SK-N-SH (cell line): ENCODE results near the gene TAOK3. TPM values are rescaled to one million over a fixed set of nuclear protein-coding genes. Genes with fewer than 3 reads are reported as not detected.

Experiments
- CTCF ChIA-PET: fragments of 300-600, 350-600 bp; formaldehyde crosslinking; extraction: SDS; loops from one replicate; lab custom pipeline; 2021; lab: Yijun Ruan, JAX
- POLR2A ChIA-PET: fragments of 350-600 bp; sonication (Branson Sonifier 250); formaldehyde crosslinking; extraction: SDS; loops from one replicate; lab custom pipeline; 2020; ENCODE audit warnings: antibody characterized with exemption, inconsistent platforms; lab: Yijun Ruan, JAX
- DNase-seq: peaks from one replicate; pipeline ENCODE4 v3.0.0; 2012
- H2AFZ ChIP-seq: fragments of 200-600 bp; sonication (generic); 2 replicates; pipeline ENCODE4 v1.8.1; 2016; ENCODE audit warnings: antibody characterized with exemption, mild to moderate bottlenecking, low read depth
- H3F3A ChIP-seq: fragments of 200-600 bp; sonication (generic); replicated peaks from 2 replicates; pipeline ENCODE3; 2016; ENCODE audit warnings: antibody characterized with exemption, mild to moderate bottlenecking; ENCODE audit not compliant: insufficient read depth
- H3K27ac ChIP-seq, 2 experiments: fragments of 200-500 bp in 1 of 2; fragments of 200-600 bp in 1 of 2; sonication (Bioruptor generic) in 1 of 2; sonication (generic), shearing (Covaris generic) in 1 of 2; 2 replicates each; pipeline versions ENCODE4 v1.5.1 to v1.6.1; 2014 to 2016; ENCODE audit warnings: low read depth in 2 of 2, inconsistent platforms in 1 of 2, low read length in 1 of 2, mild to moderate bottlenecking in 1 of 2, mixed read lengths in 1 of 2
- H3K27me3 ChIP-seq: fragments of 200-600 bp; sonication (generic), shearing (Covaris generic); 2 replicates; pipeline ENCODE4 v1.6.1; 2016; ENCODE audit warnings: mixed run types; ENCODE audit not compliant: insufficient read depth
- H3K36me3 ChIP-seq, 2 experiments: fragments of 200-500 bp in 1 of 2; fragments of 200-600 bp in 1 of 2; sonication (Bioruptor generic) in 1 of 2; sonication (generic) in 1 of 2; replicated peaks in 1 of 2; 2 replicates each; pipeline versions ENCODE3 to v1.5.1; 2014 to 2016; ENCODE audit warnings: low read length in 1 of 2, mild to moderate bottlenecking in 1 of 2; ENCODE audit not compliant: insufficient read depth in 2 of 2, control insufficient read depth in 1 of 2
- H3K4me1 ChIP-seq, 2 experiments: fragments of 200-500 bp in 1 of 2; fragments of 200-600 bp in 1 of 2; sonication (Bioruptor generic) in 1 of 2; sonication (generic), shearing (Covaris generic) in 1 of 2; 2 replicates each; pipeline versions ENCODE4 v1.5.1 to v1.6.1; 2014 to 2016; ENCODE audit warnings: low read depth in 1 of 2, low read length in 1 of 2, mixed run types in 1 of 2; ENCODE audit not compliant: insufficient read depth in 2 of 2, control insufficient read depth in 1 of 2
- H3K4me2 ChIP-seq: fragments of 200-600 bp; sonication (generic), shearing (Covaris generic); 2 replicates; pipeline ENCODE4 v1.6.1; 2017; ENCODE audit warnings: mixed run types
- H3K4me3 ChIP-seq, 2 experiments: fragments of 200-500 bp in 1 of 2; fragments of 200-600 bp in 1 of 2; sonication (Bioruptor generic) in 1 of 2; sonication (generic), shearing (Covaris generic) in 1 of 2; 2 replicates each; pipeline versions ENCODE4 v1.5.1 to v1.8.1; 2014 to 2016; ENCODE audit warnings: low read depth in 2 of 2, inconsistent platforms in 1 of 2, low read length in 1 of 2, mild to moderate bottlenecking in 1 of 2, mixed read lengths in 1 of 2, moderate library complexity in 1 of 2
- H3K79me2 ChIP-seq: fragments of 200-600 bp; sonication (generic); 2 replicates; pipeline ENCODE4 v1.8.1; 2017; ENCODE audit warnings: mild to moderate bottlenecking; ENCODE audit not compliant: insufficient read depth
- H3K9ac ChIP-seq: fragments of 200-600 bp; sonication (generic); 2 replicates; pipeline ENCODE4 v1.6.1; 2017; ENCODE audit warnings: mixed run types
- H3K9me2 ChIP-seq: fragments of 200-600 bp; sonication (generic); 2 replicates; pipeline ENCODE4 v1.6.1; 2017; ENCODE audit warnings: mixed run types
- H3K9me3 ChIP-seq: fragments of 200-600 bp; sonication (generic); 2 replicates; pipeline ENCODE4 v1.6.1; 2017; ENCODE audit warnings: mixed run types, mild to moderate bottlenecking, moderate library complexity
- H4K20me1 ChIP-seq: fragments of 200-600 bp; sonication (generic); 2 replicates; pipeline ENCODE4 v1.6.1; 2017; ENCODE audit warnings: mild to moderate bottlenecking, mixed run types; ENCODE audit not compliant: insufficient read depth
- ELF1 ChIP-seq: IDR thresholded peaks from 2 replicates; pipeline ENCODE4 v1.4.0; 2012
- EP300 ChIP-seq, 2 experiments: IDR thresholded peaks; 2 replicates each; pipeline versions ENCODE4 v1.4.0 to v1.6.1; 2012; ENCODE audit warnings: borderline replicate concordance in 1 of 2, low read depth in 1 of 2, low read length in 1 of 2
- EZH2phosphoT487 ChIP-seq: fragments of 200-600 bp; sonication (generic); IDR thresholded peaks from 2 replicates; pipeline ENCODE4 v1.6.1; 2017; ENCODE audit warnings: low read depth, mixed run types, mild to moderate bottlenecking, antibody characterized with exemption, moderate library complexity, borderline replicate concordance
- FOSL2 ChIP-seq: IDR thresholded peaks from 2 replicates; pipeline ENCODE4 v1.4.0; 2012; ENCODE audit warnings: low read depth, mild to moderate bottlenecking, moderate library complexity, borderline replicate concordance
- FOXJ3 ChIP-seq: sonication (generic); formaldehyde crosslinking; IDR thresholded peaks from 2 replicates; pipeline ENCODE4 v1.5.1; 2020; ENCODE audit warnings: mild to moderate bottlenecking, missing genetic modification reagents
- FOXM1 ChIP-seq: IDR thresholded peaks from 2 replicates; pipeline ENCODE4 v1.4.0; 2012; ENCODE audit warnings: low read depth, mild to moderate bottlenecking
- GABPA ChIP-seq: IDR thresholded peaks from 2 replicates; pipeline ENCODE4 v1.4.0; 2012; ENCODE audit warnings: low read depth, mild to moderate bottlenecking
- JUND ChIP-seq: IDR thresholded peaks from 2 replicates; pipeline ENCODE4 v1.4.0; 2012
- MEF2A ChIP-seq: IDR thresholded peaks from 2 replicates; pipeline ENCODE4 v1.4.0; 2012; ENCODE audit warnings: low read depth, borderline replicate concordance
- MXI1 ChIP-seq: IDR thresholded peaks from 2 replicates; pipeline ENCODE4 v1.6.1; 2012; ENCODE audit warnings: mild to moderate bottlenecking, low read depth, low read length, improper control_type of control experiment
- NFIC ChIP-seq: IDR thresholded peaks from 2 replicates; pipeline ENCODE4 v1.4.0; 2012; ENCODE audit warnings: borderline replicate concordance
- POLR2AphosphoS5 ChIP-seq: IDR thresholded peaks from 2 replicates; pipeline ENCODE4 v1.6.1; 2012; ENCODE audit warnings: low read depth, low read length
- REST ChIP-seq: IDR thresholded peaks from 2 replicates; pipeline ENCODE4 v1.6.1; 2012; ENCODE audit warnings: mild to moderate bottlenecking, low read depth, low read length, moderate library complexity
- RFX5 ChIP-seq: IDR thresholded peaks from 2 replicates; pipeline ENCODE4 v1.6.1; 2012; ENCODE audit warnings: mild to moderate bottlenecking, improper control_type of control experiment, low read length
- RXRA ChIP-seq: IDR thresholded peaks from 2 replicates; pipeline ENCODE4 v1.4.0; 2012; ENCODE audit warnings: low read depth, mild to moderate bottlenecking, borderline replicate concordance
- SMC3 ChIP-seq: IDR thresholded peaks from 2 replicates; pipeline ENCODE4 v1.6.1; 2012; ENCODE audit warnings: low read depth, low read length, improper control_type of control experiment
- TAF1 ChIP-seq: IDR thresholded peaks from 2 replicates; pipeline ENCODE4 v1.6.1; 2012; ENCODE audit warnings: low read depth, mild to moderate bottlenecking, low read length, moderate library complexity, borderline replicate concordance
- TCF12 ChIP-seq: IDR thresholded peaks from 2 replicates; pipeline ENCODE4 v1.4.0; 2012
- USF1 ChIP-seq: IDR thresholded peaks from 2 replicates; pipeline ENCODE4 v1.4.0; 2012; ENCODE audit warnings: low read depth, borderline replicate concordance
- ZBTB33 ChIP-seq: IDR thresholded peaks from 2 replicates; pipeline ENCODE4 v1.4.0; 2012; ENCODE audit warnings: low read depth, borderline replicate concordance
- WGBS: methylation state at CpG from one replicate; pipeline ENCODE4 v1.1.6; 2017; ENCODE audit warnings: low lambda C conversion rate; 5-methylcytosine and 5-hydroxymethylcytosine counted together
- polyA plus RNA-seq, 3 experiments: library from polyadenylated mRNA; depleted of rRNA; stranded (reverse); fragments of >200 nt; gene quantifications; 2 replicates each; pipeline ENCODE4 v1.2.3, GENCODE V29; 2012

The TAOK3 gene
- polyA plus RNA-seq, 1 of the 3 experiments (the other 2 are of a cell fraction), result 18.1 TPM

- TF ChIP-seq REST (no peak), NFIC (peak; percentile 85), USF1 (no peak), EZH2phosphoT487 (no peak), MXI1 (peak; percentile 58; the same call in 1 of the 2 replicates), TCF12 (peak; percentile 33; the same call in 1 of the 2 replicates), POLR2AphosphoS5 (no peak), TAF1 (no peak), RFX5 (no peak), GABPA (no peak), SMC3 (no peak), FOXM1 (no peak)
- TF ChIP-seq, all 33 proteins: peak for 9
Observed at GRCh38 chr12:118357257-118358007, 15.3 kb downstream of the TAOK3 start (continued).

GRCh38 chr12:118356809-118357256 lies 15.9 kb downstream of the TAOK3 start:
- ChIA-PET POLR2A (no interaction called here), CTCF (interaction anchor here (0.8 to 3.3 kb wide), 3 partner anchors 10 to 936 kb away, joined by 3 to 36 read pairs (median 5); partner anchors contain the start of gene SUDS3)
- TF ChIP-seq FOXM1 (no peak), MEF2A (peak; percentile 91), TCF12 (peak; percentile 55), NFIC (no peak), RXRA (peak; percentile 27; the same call in 1 of the 2 replicates), ZBTB33 (no peak), FOXJ3 (CRISPR knock-in tag) (no peak), EP300 (IDR thresholded peaks at IDR 0.05; ENCODE audit: borderline replicate concordance in 1 of 2, low read depth in 1 of 2, low read length in 1 of 2) (peak in 1 of 2 experiments; percentile 14; a peak in 3 of 4 replicates), SMC3 (no peak), FOSL2 (peak; percentile 33; the same call in 1 of the 2 replicates), ELF1 (no peak), JUND (0 out of 2 replicates have a peak, but pooled peaks have one; percentile 15)
- Histone ChIP-seq H3K9ac (peak overlapping the region; percentile 67; the same call in 1 of the 2 replicates), H3F3A (peaks cover 56% of the 10 kb centered on the region), H3K9me2 (no peaks in the 10 kb centered on the region), H3K4me2 (peak overlapping the region; percentile 74), H2AFZ (0 out of 2 replicates have a peak overlapping the region, but pooled peaks have one; percentile 11), H4K20me1 (no peaks in the 10 kb centered on the region), H3K79me2 (peaks cover 74% of the 10 kb centered on the region), H3K27ac (peak overlapping the region; percentile 77 to 96; a peak in 3 of 4 replicates), H3K4me3 (no peak overlapping the region), H3K4me1 (peaks cover 4 to 43% of the 10 kb centered on the region in 2 experiments; a peak in 3 of 4 replicates), H3K36me3 (no peaks in the 10 kb centered on the region), H3K27me3 (no peaks in the 10 kb centered on the region), H3K9me3 (no peaks in the 10 kb centered on the region)
- WGBS, result 4% methylated on average over 1 of the region's 1 CpG
- no peak for DNase-seq
